Activated gamma-delta T cell treated with Interleukin-2 at 50 U/mL for 16 hours (primary cell): ENCODE results near the gene BMP5.
"Not testable (repeated sequence)": the region's sequence is repeated elsewhere in the genome, so short reads cannot be mapped to it uniquely, and the experiment has no call there.

Source experiments
- DNase-seq: peaks from one replicate; pipeline ENCODE4 v3.0.0-alpha.2; 2020

BMP5 gene

DNA sequence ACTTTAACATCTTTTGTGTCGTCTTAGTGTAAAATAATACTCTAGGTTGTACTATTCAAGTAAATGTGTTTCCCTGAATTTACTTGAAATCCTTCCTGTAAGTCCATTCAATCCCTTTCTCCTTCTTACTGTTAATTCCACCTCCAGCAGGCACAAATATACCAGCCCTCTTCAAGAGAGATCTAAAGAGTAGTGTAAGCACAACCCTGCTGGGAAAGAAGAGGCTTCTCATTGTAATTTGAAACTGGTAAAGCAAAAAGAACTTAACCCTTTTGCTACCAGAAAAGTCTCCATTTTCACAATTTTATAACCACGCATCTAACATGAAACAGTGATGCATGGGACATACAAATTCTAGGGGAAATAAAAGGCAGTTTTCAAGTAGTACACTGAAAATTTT, at the start of gene BMP5:
Gene BMP5, minus strand, starts transcription at position 191 of the 400 bp plus-strand sequence. CDS start 725 bp downstream, outside the sequence.
- DNase-seq = no peak

DNA sequence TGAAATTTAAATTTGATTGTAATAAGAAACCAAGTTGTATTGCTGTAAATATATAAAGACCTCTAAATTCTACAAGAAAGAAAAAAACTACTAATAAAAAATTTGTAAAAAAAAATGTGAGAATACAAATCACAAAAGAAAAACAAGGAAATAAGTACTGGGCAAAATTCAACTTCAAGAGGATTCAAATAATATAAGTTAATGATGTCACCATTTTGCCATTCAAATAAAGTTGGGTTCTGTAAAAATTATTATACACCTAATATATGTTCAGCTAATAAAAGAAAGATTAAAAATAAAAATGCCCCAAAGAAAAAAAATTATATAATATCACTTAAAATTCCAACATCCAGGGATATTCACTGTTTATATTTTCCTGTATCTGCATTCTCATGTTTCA, 47.0 kb upstream of the BMP5 start:
- no peak for DNase-seq

DNA sequence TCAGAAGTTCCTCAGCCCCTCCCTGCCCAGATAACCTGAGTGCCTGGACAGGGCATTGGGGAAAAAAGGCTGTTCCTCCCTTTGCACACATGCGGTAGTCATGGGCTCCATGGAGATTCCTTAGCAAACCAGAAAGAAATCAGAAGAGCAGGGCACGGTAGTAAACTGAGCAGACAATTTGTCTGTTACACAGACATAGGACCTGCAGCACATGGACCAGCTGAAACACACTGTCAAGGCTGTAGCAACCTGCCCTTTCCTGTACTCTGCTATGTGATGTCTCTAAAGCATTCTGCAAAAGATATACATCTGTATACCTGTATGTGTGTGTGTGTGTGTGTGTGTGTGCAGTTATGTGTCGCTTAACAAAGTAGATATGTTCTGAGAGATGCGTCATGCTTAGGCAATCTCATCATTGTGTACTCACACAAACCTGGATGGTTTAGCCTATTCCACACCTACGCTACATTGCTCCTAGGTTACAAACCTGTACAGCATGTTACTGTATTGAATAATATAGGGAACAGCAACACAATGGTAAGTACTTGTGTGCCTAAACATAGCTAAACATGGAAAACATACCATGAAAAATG, 44.4 kb upstream of the BMP5 start:
- no peak for DNase-seq

DNA sequence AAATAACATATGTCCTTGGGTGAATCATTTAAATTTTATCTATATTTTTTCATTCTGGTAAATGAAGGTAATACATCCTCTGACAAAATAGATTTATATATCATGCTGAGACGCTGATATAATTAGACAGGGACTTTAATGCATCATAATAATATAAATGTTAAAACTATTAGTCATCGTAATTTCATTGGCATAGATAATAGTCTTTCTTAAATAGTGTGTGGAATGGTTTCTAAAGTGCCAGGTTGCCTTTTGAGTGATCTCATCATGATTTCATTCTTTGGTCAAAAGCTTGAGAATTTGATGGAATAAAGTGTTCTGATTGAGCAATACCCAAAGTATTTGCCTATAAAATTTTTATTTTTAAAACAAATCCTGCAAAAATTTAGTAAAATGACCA, 43.2 kb upstream of the BMP5 start:
- no peak for DNase-seq

DNA sequence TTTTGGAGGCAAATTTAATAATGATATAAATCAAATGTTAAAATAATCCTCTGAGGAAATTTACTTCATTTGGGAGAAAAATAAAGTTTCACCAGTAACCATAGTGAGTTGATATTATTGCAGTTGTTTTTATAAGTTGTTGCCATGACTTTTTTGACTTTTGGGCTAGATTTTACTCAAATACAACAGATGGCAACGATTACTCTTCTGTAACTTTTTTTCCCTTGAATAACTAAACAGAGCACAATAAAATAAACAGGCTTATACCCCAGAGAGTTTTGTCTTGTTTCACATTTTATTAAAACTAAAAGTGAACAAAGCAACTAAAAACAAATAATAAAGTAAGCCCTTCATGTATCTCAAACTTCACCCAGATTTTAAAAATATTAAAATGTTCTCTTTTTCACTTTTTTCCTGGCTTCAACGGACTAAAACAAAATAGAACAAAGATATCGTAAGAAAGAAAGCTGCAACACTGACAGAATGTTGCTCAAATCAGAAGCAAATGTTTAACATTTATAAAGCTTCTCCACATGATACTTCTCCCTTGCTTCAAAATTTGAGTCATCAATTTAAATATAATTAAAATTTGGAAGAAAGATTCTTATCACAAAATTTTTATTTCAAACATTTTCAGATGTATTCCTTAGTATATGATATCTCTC, 42.5 kb upstream of the BMP5 start:
- DNase-seq = no peak

- no peak for DNase-seq
Observed at GRCh38 chr6:55916188-55916587, 40.8 kb upstream of the BMP5 start.

- DNase-seq = no peak
Observed at GRCh38 chr6:55913228-55914195, 38.1 kb upstream of the BMP5 start.

- not testable (repeated sequence) for DNase-seq
Observed at GRCh38 chr6:55910466-55910865, 35.1 kb upstream of the BMP5 start.

DNA sequence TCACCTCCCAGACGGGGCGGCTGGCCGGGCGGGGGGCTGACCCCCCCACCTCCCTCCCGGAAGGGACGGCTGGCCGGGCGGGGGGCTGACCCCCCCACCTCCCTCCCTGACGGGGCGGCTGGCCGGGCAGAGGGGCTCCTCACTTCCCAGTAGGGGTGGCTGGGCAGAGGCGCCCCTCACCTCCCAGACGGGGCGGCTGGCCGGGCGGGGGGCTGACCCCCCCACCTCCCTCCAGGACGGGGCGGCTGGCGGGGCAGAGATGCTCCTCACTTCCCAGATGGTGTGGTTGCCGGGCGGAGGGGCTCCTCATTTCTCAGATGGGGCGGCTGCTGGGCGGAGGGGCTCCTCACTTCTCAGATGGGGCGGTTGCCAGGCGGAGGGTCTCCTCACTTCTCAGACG, 34.5 kb upstream of the BMP5 start:
- not testable (repeated sequence) for DNase-seq

GRCh38 chr6:55902796-55903195, 27.4 kb upstream of the BMP5 start:
- no peak for DNase-seq

DNA sequence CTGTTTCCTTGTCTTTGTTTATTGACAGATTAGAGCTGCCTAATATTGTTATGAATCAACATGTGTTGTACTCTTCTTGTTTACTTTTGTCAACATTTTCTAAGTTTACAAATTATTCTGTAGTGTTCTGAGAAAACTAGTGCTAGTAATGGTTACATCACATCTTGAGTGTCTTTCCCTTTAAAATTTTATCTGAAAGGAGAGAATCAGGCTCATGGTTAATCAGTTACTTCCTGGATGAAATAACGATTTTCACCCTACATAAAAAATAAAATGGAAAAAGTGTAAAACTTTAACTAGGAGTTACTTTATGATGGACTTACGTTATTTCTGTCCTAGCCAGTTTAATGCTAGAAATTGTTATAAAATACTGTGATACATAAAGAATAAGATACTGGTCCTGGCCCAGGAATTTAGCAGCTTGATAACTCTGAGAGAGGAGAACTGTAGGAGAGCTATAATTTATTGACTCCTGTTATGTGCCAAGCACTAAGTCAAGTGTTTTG, 26.4 kb upstream of the BMP5 start:
- DNase-seq = no peak

- DNase-seq = no peak
Observed at GRCh38 chr6:55898342-55898741, 23.0 kb upstream of the BMP5 start.

DNA sequence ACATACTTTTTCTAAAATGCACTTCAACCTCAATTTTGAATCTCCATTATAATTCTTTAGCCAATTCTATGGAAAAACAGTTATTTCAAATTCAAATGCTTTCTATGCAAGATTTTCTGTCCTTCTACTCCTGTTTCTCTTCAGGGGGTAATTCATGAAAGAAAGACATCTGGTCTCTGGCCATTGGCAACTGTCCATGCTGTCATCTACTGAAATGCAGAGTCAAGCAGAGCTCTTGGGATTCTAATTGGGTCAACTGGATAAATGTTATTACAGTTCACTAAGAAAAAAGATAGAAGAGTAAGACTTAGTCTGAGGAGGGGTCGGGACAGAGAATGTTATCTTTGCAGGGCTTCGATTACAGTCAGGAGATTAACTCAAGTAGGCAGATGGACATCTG, 22.0 kb upstream of the BMP5 start:
- no peak for DNase-seq

DNA sequence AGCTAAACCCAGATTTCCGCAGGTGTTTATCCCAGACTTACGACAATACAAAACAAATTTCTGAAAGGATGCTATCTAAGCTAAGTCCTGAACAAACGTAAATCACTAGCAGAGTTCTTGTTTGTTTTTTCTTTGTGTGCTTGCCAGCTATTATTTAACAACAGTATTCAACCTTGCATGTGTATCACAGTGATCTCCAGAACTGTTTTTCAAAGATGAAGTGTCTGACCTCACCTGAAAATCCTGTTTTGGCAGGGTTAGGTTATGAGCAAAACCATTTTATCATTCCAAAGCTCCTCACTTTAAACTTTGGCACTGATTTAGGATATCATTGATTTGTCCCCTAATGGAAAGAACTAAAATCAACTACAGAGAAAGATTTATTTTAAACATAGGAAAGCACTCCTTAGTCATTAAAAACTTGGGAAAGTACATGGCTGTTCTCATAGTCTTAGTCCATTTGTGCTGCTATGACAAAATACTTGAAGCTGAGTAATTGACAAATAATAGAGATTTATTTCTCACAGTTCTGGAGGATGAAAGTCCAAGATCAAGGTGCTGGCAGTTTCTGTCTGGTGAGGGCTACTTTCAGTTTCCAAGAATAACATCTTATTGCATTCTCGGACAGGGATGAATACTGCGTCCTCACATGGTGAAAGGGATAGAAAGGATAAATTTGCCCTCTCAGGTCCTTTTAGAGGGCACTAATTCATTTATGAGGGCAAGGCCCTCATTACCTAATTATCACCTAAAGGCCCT, 20.8 kb upstream of the BMP5 start:
- no peak for DNase-seq

GRCh38 chr6:55892749-55893357, 17.5 kb upstream of the BMP5 start:
- no peak for DNase-seq

DNA sequence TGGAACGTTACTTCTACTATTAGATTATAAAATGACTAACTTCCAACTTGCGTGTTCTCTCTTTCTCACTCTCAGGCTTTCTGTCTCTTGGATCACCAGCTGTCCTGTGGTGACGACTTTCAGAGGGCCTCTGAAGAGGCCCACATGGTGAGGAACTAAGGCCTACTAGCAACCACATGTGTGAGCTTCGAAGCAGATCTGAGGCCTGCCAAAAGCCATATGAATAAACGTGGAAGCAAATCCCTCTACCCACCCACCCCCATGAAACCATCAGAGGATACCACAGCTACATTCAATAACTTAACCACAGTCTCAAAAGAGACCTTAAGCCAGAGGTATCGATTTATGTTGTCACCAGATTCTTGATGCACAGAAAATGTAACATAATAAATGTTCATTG, 13.5 kb upstream of the BMP5 start:
- no peak for DNase-seq

- DNase-seq = no peak
Observed at GRCh38 chr6:55886185-55886836, 10.9 kb upstream of the BMP5 start.

GRCh38 chr6:55882718-55883569, 7.6 kb upstream of the BMP5 start:
- DNase-seq = no peak

DNA sequence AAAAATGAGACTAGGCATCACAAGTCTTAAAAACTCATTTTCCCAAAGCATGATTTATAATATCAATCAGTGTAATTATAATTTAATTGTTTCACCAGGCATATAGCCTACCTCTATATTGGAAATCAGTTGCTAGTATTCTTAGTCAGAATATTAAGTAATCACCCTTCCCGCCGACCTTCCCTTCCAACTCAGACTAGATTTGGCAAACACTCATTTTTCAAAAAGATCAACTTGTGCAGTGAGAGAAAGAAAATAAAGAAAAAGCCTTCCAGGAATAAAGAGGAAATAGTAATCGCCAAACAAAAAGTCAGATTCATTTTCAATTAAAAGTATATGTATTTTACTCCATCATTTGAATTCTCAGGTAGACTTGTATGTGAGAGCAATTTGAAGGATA, 1.9 kb upstream of the BMP5 start:
- DNase-seq = no peak

GRCh38 chr6:55874316-55874715, 1.1 kb downstream of the BMP5 start:
- no peak for DNase-seq

GRCh38 chr6:55872866-55873265, 2.5 kb downstream of the BMP5 start:
- DNase-seq = no peak
